Activated T-helper 17 cell treated with anti-CD3 and anti-CD28 coated beads, Interleukin-2, amount 50 U/mL, for 72 hours (primary cell): ENCODE data around the gene AMER1. TPM values are rescaled to one million over a fixed set of nuclear protein-coding genes. Genes with fewer than 3 reads are reported as not detected.

Source experiments
- ATAC-seq: fragments of 150-1000 bp; cut with Tn5 transposase; replicated peaks from 2 replicates; pipeline ENCODE4 v1.10.0; 2021; ENCODE audit warnings: mild to moderate bottlenecking, moderate library complexity
- H3K27ac Mint-ChIP-seq: one replicate; pipeline ENCODE4 v1.8.0; 2022; ENCODE audit warnings: mixed read lengths
- H3K27me3 Mint-ChIP-seq: one replicate; pipeline ENCODE4 v1.8.0; 2022; ENCODE audit warnings: mixed read lengths
- H3K36me3 Mint-ChIP-seq: one replicate; pipeline ENCODE4 v1.8.0; 2022; ENCODE audit warnings: low read depth, mild to moderate bottlenecking, mixed read lengths
- H3K4me1 Mint-ChIP-seq: one replicate; pipeline ENCODE4 v1.8.0; 2022; ENCODE audit warnings: mixed read lengths
- H3K4me3 Mint-ChIP-seq: one replicate; pipeline ENCODE4 v1.8.0; 2022; ENCODE audit warnings: mild to moderate bottlenecking, mixed read lengths
- H3K9me3 Mint-ChIP-seq: one replicate; pipeline ENCODE4 v1.8.0; 2022; ENCODE audit warnings: mixed read lengths
- total RNA-seq, 2 donors: library from RNA; stranded (reverse); gene quantifications; one replicate each; pipeline ENCODE4 v1.2.3, GENCODE V29; 2022

The AMER1 gene
- total RNA-seq, 2 donors from 2014 or later, result 3.0 TPM

GRCh38 chrX:64192040-64192439 is 13.5 kb downstream of the AMER1 start:
- H3K27ac Mint-ChIP-seq, result no peak overlapping the region
- no peaks in the 10 kb centered on the region for H3K27me3 Mint-ChIP-seq
- no peak for ATAC-seq
- no peak overlapping the region for H3K4me3 Mint-ChIP-seq
- no peaks in the 10 kb centered on the region for H3K4me1 Mint-ChIP-seq
- H3K36me3 Mint-ChIP-seq, result peaks cover 17% of the 10 kb centered on the region
- no peaks in the 10 kb centered on the region for H3K9me3 Mint-ChIP-seq

DNA sequence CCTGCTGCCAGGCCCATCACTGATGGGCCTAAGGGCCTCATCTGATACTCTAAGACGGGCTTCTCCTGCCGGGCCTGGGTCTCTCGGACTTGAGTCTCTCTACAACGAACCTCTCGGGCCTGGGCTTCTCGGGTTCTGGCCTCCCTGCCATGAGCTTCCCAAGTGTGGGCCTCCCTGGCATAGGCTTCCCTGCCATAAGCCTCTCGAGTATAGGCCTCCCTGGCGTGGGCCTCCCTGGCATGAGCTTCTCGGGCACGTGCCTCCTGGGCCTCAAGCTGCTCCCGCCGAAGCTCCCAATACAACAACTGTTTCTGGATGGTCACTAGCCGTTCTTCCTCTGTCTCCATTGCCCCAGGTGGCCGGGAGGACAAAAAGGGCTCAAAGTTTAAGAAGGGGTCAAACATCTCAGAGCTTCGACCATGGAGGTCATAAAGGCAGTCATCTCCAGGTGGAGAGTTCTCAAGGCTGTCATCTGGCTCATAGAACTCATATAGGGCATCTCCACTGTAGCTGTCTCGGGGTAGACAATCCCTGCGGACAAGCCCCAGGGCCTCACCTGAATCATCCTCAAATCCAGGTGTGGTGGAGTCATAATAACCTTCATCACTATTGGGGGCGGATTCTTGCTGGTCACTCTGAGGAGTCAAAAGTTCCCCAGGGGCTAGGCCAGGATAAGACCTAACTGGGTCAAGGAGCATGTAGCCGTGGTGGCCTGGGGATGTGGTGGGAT is 14.1 kb downstream of the AMER1 start:
- H3K27ac Mint-ChIP-seq, result no peak overlapping the region
- ATAC-seq, result no peak
- H3K9me3 Mint-ChIP-seq, result no peaks in the 10 kb centered on the region
- peaks cover 17% of the 10 kb centered on the region for H3K36me3 Mint-ChIP-seq
- H3K27me3 Mint-ChIP-seq, result no peaks in the 10 kb centered on the region
- H3K4me3 Mint-ChIP-seq, result no peak overlapping the region
- no peaks in the 10 kb centered on the region for H3K4me1 Mint-ChIP-seq

DNA sequence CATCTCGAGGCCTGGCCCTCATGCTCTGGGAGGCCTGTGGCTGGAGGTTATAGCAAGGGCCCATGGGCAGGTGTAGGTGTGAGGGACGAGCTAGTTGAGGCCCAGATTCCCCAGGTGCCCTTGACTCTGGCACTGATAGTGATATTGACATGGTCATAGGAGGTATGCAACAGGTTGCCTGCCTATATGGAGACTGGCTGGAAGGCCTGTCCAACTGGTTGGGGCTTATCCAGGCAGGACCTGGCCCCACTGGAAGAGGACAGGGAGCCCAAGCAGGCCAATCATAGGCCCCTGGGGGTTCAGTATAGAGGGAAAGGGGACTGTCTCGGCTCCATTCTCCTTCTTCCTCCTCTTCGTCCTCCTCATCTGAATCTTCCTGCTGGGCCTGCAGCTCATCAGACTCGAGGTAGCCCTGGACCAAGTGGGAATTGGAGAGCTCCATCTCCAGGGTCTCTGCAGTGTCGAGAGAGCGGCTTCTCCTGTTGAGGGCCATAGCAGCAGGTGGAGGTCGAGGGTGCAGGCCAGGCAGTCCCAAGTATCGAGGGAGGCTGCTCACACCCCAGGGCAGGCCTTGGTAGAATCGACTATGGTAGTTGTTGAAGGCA is 15.3 kb downstream of the AMER1 start:
- ATAC-seq, result no peak
- H3K9me3 Mint-ChIP-seq, result no peaks in the 10 kb centered on the region

GRCh38 chrX:64188901-64189300 is 16.6 kb downstream of the AMER1 start:
- Mint-ChIP-seq H3K9me3 (no peaks in the 10 kb centered on the region), H3K27me3 (no peaks in the 10 kb centered on the region), H3K4me3 (no peak overlapping the region), H3K27ac (no peak overlapping the region), H3K36me3 (peaks cover 17% of the 10 kb centered on the region), H3K4me1 (no peaks in the 10 kb centered on the region)
- no peak for ATAC-seq

More for the DNA sequence above, 15.3 kb downstream of the AMER1 start:
- no peaks in the 10 kb centered on the region for H3K27me3 Mint-ChIP-seq
- H3K27ac Mint-ChIP-seq, result no peak overlapping the region
- peaks cover 17% of the 10 kb centered on the region for H3K36me3 Mint-ChIP-seq
- H3K4me1 Mint-ChIP-seq, result no peaks in the 10 kb centered on the region
- no peak overlapping the region for H3K4me3 Mint-ChIP-seq

GRCh38 chrX:64187762-64188150 is 17.8 kb downstream of the AMER1 start:
- no peak for ATAC-seq
- peaks cover 13% of the 10 kb centered on the region for H3K36me3 Mint-ChIP-seq
- no peak overlapping the region for H3K4me3 Mint-ChIP-seq
- H3K27me3 Mint-ChIP-seq, result no peaks in the 10 kb centered on the region
- H3K9me3 Mint-ChIP-seq, result no peaks in the 10 kb centered on the region
- H3K4me1 Mint-ChIP-seq, result no peaks in the 10 kb centered on the region
- H3K27ac Mint-ChIP-seq, result no peak overlapping the region

DNA sequence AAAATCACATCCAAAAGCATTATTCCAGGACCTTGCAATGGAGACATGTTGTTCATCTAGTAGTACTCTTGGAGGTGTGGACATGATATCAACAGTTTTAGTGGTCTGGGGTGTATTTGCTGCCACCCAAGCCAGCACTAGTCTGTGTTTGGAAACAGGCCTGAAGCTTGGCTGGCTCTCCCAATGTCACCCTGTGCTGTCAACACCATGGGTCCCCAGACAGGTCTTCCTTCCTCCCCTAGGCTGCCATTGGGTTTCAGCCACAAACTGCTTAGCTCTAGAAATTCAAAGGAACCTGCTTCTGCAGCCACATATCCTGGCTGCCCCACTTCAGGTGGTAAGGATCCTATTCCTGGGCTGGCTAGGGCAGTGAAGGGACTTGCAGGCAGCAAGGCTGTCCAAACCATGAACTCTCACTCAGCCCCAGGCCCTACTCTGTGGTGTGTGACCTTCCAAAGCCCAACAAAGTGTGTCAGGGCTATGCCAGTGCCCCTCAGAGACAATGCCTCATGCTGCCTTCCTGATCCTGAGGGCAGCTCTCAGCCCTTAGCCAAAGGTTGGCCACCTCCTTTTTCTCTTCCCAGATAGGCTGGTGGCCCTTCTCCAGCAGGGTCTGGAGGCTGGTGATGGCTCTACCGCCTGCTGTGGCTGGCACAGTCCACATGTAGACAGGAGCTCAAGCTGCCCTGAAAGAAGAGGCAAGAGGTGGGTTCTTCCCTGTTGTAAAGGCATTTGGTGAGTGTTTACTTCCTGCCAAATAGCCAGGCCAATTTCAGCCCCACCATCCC is 18.3 kb downstream of the AMER1 start:
- no peak overlapping the region for H3K27ac Mint-ChIP-seq
- no peak for ATAC-seq
- H3K27me3 Mint-ChIP-seq, result no peaks in the 10 kb centered on the region
- H3K9me3 Mint-ChIP-seq, result no peaks in the 10 kb centered on the region
- no peaks in the 10 kb centered on the region for H3K4me1 Mint-ChIP-seq
- peaks cover 7% of the 10 kb centered on the region for H3K36me3 Mint-ChIP-seq
- no peak overlapping the region for H3K4me3 Mint-ChIP-seq

DNA sequence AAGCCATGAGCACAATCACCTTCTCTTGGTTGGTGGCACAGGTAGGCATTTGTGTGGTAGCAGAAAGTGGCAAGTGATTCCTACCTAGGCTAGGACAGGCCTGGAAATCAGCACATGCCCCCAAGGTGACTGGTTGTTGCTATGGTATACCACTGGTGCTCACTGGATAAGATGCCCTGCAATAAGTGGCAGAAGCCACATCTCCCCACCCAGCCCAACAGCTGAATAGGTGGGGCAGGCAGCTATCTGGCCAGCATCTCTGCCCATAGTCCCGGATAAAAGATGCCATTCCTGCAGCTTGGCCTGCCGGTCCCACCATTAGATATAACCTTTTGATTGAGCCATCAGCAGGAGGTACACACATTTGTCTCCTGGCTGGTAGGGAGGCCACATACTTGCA is 21.1 kb downstream of the AMER1 start:
- H3K27me3 Mint-ChIP-seq, result no peaks in the 10 kb centered on the region
- no peak overlapping the region for H3K4me3 Mint-ChIP-seq
- no peaks in the 10 kb centered on the region for H3K4me1 Mint-ChIP-seq
- no peaks in the 10 kb centered on the region for H3K9me3 Mint-ChIP-seq
- no peak for ATAC-seq
- H3K27ac Mint-ChIP-seq, result no peak overlapping the region
- no peaks in the 10 kb centered on the region for H3K36me3 Mint-ChIP-seq

GRCh38 chrX:64182208-64182607 is 23.3 kb downstream of the AMER1 start:
- no peak for ATAC-seq
- Mint-ChIP-seq H3K4me3 (no peak overlapping the region), H3K27me3 (no peaks in the 10 kb centered on the region), H3K4me1 (no peaks in the 10 kb centered on the region), H3K27ac (no peak overlapping the region), H3K9me3 (no peaks in the 10 kb centered on the region), H3K36me3 (no peaks in the 10 kb centered on the region)

DNA sequence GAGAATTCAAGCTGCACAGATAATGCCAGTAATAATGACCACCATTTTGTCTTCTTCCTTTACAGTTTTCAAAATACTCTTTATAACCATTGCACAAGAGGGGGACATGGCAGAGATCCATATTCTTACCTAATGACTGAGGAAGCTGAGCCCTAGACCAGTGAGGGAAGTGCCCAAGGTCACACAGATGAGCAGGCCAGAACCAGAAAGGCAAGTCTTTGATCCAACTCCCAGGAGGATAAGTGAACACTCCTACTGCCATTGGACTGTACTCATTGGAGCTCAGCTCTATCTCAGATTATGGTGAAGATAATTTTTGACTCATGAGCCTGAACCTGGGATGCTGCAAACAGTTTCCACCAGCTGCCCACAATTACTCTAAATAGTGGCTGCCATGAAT is 28.6 kb downstream of the AMER1 start:
- Mint-ChIP-seq H3K27me3 (no peaks in the 10 kb centered on the region), H3K4me1 (no peaks in the 10 kb centered on the region), H3K36me3 (no peaks in the 10 kb centered on the region), H3K27ac (no peak overlapping the region), H3K9me3 (no peaks in the 10 kb centered on the region), H3K4me3 (no peak overlapping the region)
- ATAC-seq, result no peak

- Mint-ChIP-seq H3K9me3 (no peaks in the 10 kb centered on the region), H3K4me3 (no peak overlapping the region), H3K27me3 (no peaks in the 10 kb centered on the region), H3K36me3 (no peaks in the 10 kb centered on the region), H3K27ac (no peak overlapping the region), H3K4me1 (no peaks in the 10 kb centered on the region)
- ATAC-seq, result no peak
These were observed 35.5 kb downstream of the AMER1 start for GRCh38 chrX:64169988-64170387.

GRCh38 chrX:64152857-64153256 is 52.7 kb downstream of the AMER1 start:
- H3K4me1 Mint-ChIP-seq, result no peaks in the 10 kb centered on the region
- no peaks in the 10 kb centered on the region for H3K36me3 Mint-ChIP-seq
- ATAC-seq, result no peak
- H3K27me3 Mint-ChIP-seq, result no peaks in the 10 kb centered on the region
- H3K27ac Mint-ChIP-seq, result no peak overlapping the region
- peaks cover 7% of the 10 kb centered on the region for H3K9me3 Mint-ChIP-seq
- no peak overlapping the region for H3K4me3 Mint-ChIP-seq

DNA sequence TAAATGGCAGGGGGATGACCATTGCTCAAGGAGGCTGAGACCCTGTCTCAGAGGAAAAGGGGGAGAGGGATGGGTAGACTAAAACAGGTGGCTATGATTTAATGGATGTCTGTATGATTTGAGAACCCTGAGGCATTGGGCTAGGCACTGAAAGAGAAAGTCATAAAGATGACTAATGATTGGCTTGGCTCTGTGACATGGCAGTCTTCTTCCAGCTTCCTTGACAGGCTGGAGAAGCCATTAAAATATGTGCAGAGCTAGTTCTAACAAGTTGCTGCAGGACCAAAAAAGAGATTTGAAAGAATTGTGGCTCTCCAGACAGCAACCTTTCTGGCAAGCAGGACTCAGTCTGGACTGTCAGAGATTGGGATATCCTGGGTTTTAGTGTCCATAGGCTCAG is 53.6 kb downstream of the AMER1 start:
- no peak overlapping the region for H3K27ac Mint-ChIP-seq
- no peak overlapping the region for H3K4me3 Mint-ChIP-seq
- H3K36me3 Mint-ChIP-seq, result no peaks in the 10 kb centered on the region
- peaks cover 7% of the 10 kb centered on the region for H3K9me3 Mint-ChIP-seq
- no peaks in the 10 kb centered on the region for H3K27me3 Mint-ChIP-seq
- ATAC-seq, result no peak
- no peaks in the 10 kb centered on the region for H3K4me1 Mint-ChIP-seq

DNA sequence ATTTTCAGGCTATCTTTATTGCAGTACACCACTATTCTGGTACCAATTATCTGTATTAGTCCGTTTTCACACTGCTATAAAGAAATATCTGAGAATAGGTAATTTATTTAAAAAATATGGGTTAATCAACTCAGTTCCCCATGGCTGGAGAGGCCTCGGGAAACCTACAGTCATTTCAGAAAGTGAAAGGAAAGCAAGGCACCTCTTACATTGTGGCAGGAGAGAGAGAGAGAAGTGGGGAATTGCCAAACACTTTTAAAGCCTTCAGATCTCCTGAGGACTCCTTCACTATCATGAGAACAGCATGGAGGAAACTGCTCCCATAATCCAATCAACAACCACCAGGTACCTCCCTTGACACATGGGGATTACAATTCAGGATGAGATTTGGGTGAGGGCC is 54.7 kb downstream of the AMER1 start:
- ATAC-seq, result no peak
- H3K27me3 Mint-ChIP-seq, result no peaks in the 10 kb centered on the region
- no peak overlapping the region for H3K4me3 Mint-ChIP-seq
- H3K9me3 Mint-ChIP-seq, result peaks cover 7% of the 10 kb centered on the region
- H3K36me3 Mint-ChIP-seq, result no peaks in the 10 kb centered on the region
- no peaks in the 10 kb centered on the region for H3K4me1 Mint-ChIP-seq
- no peak overlapping the region for H3K27ac Mint-ChIP-seq
